Right ventricle myocardium inferior (tissue), 1 donor: ENCODE measurements around the gene MFAP4. TPM values are rescaled to one million over a fixed set of nuclear protein-coding genes. Genes with fewer than 3 reads are reported as not detected.
"Not testable (repeated sequence)": the region's sequence is repeated elsewhere in the genome, so short reads cannot be mapped to it uniquely, and the experiment has no call there.

Experiments
- ATAC-seq: fragments of 200-7000 bp; cut with Tn5 transposase; one replicate; pipeline ENCODE4 v1.9.1; 2020; ENCODE audit warnings: mild to moderate bottlenecking, moderate library complexity
- DNase-seq: peaks from one replicate; pipeline ENCODE4 v3.0.0; 2021; ENCODE audit errors: missing footprints
- intact Hi-C: fragments of 100-400 bp; cut with DNase I; formaldehyde crosslinking; loops from one replicate; pipeline ENCODE4 v1.11.0; 2022
- total RNA-seq: library from RNA; stranded (reverse); fragmentation: NEBNext Ultra II Directional; extraction: Animal tissue kit (Norgen Biotek cat#: 25700); gene quantifications from one replicate; pipeline ENCODE4 v1.2.1, GENCODE V29; 2021
- donor health status: DM: no; HTN: yes; CAD: no; lungs with severe emphysema.

The MFAP4 gene
- total RNA-seq, 1 donor from 2014 or later = 53.5 TPM

DNA sequence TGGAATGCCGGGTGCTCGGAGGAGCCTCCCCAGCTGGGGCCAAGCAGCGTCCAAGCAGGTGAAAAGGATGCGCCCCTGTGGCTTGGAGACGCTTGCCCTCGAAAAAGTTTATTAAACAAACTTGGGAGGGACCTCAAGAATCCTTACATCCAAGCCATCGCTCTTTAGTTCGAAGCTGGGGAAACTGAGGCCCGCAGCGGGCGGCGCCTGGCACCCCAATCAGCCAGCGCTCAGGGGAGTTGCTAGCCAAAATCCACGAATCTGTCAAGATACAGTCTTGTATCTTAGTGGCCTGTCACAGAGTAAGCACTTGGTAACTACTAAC lies 23.9 kb downstream of the MFAP4 start:
- no peak for DNase-seq

DNA sequence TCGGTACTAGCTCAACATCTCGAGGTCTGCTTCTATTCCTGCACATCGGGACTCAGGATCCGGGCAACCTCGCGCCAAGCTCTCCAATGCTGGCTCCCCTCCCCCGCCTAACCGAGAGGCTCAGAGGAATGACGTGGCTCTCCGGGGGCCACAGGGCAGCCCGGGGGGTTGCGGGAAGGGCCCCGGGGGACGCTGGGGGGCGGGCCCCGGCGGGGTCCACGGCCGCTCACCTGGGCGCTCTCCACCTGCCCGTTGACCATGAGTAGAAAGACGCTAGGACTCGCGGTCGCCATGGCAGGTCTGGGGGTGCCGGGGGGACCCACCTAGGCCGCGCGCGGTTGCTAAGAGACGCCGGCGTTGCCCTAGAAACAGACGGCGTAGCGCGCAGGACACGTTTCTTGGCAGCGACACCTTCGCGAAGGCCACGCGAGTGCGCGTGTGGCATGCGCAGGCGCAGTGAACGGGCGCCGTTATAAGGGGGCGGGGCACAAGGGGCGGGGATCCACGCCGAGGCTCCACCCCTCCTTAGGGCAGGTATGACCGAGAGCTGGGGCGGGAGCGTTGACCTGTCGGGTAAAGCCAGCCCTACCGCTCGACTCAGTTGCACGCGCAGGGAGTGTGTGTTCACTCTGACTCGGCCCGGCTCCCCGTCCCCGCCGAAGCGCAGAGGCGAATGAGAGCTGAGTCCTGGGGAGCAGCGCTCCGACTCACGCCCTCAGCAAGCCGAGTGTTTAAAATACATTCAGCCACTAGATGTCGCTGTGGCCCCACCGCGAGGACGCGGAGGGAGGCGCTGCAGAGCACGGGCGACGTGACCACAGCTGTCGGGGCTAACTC lies 24.5 kb downstream of the MFAP4 start, which contains the start of gene B9D1:
TSS of gene B9D1 (minus strand) at position 447 of the 837 bp plus-strand sequence. CDS start at position 293, 154 bp downstream.
- peak; percentile 95 for ATAC-seq

More for the DNA sequence above, 23.9 kb downstream of the MFAP4 start:
- ATAC-seq = no peak
- intact Hi-C loops = loop anchor here (5.0 kb wide), 1 partner anchor 404 kb away; no protein-coding TSS in a partner anchor

DNA sequence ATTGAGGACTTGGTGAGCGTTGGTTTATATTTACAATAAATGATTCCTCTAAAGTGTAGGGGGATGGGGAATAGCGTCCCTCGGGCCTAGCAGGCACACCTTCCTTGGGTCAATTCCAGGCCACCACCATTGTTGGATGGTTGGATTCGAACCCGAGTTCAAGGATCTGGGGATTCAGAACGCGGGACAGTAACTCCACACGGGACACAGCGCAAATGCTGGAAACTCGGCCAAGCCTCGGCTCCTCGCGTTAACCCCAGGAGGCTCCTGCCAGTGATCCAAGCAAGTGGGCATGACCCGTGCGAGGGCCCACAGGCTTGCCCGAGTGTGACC lies 25.1 kb downstream of the MFAP4 start:
- intact Hi-C loops = loop anchor here (1.0 to 5.0 kb wide), 2 partner anchors 86 to 405 kb away; no protein-coding TSS in a partner anchor
- no peak for DNase-seq

More for the DNA sequence above, 24.5 kb downstream of the MFAP4 start, which contains the start of gene B9D1:
- DNase-seq = peak; percentile 97
- intact Hi-C loops = loop anchor here (1.0 to 5.0 kb wide), 2 partner anchors 86 to 405 kb away; no protein-coding TSS in a partner anchor

DNA sequence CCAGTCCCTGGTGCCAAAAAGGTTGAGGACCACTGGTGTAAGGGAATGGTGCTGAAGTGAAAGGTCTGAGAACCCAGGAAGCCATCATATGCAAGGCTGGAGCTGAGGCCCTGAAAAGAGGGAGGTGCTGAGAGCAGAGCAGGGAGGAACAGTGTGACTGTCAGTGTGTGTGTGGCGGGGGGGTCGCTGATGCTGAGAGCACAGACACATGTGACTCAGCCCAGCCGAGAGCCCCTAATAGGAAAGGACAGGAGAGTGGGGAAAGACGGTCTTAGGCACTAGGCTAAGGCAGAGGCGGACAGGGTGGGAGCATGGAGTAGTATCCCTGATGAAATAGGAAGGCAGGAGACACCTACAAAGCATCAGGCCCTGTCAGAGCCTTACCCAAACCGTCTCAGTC lies 25.7 kb downstream of the MFAP4 start:
- DNase-seq = no peak
- intact Hi-C loops = loop anchor here (5.0 kb wide), 1 partner anchor 406 kb away; no protein-coding TSS in a partner anchor
- no peak for ATAC-seq

More for the DNA sequence above, 25.1 kb downstream of the MFAP4 start:
- no peak for ATAC-seq

DNA sequence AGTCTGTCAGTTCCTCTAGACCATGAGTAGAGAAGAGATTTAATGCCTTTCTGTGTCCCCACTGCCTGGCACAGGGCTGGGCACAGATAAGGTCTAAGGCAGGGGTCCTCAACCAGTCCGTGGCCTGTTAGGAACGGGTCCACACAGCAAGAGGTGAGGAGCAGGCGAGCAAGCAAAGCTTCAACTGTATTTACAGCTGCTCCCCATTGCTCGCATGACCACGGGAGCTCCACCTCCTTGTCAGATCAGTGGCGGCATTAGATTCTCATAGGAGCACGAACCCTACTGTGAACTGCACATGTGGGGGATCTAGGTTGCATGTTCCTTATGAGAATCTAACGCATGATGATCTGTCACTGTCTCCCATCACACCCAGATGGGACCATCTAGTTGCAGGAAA lies 26.2 kb downstream of the MFAP4 start:
- DNase-seq (no peak), ATAC-seq (no peak)
- intact Hi-C loops = loop anchor here (5.0 kb wide), 1 partner anchor 407 kb away; no protein-coding TSS in a partner anchor

DNA sequence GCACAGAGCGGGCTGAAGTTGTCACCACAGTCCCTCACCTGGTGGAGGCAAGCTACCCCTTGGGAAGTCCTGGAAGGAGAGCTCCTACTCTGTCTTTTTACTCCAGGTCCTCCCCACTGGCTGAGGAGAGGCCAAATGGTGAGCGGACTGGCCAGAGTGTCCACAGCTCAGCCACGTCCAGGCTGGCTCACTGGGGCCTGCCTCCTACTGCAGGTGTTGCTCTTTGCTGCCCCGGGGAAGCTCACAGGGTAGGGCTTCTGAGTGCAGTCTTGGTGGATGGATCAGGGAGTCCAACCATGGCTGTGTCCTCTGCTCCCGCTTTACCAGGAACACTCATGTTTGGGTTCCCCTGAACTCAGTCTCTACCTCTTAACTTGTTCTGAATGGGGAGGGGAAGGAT lies 27.1 kb downstream of the MFAP4 start:
- no peak for DNase-seq
- intact Hi-C loops = loop anchor here (5.0 kb wide), 1 partner anchor 407 kb away; no protein-coding TSS in a partner anchor
- no peak for ATAC-seq

DNA sequence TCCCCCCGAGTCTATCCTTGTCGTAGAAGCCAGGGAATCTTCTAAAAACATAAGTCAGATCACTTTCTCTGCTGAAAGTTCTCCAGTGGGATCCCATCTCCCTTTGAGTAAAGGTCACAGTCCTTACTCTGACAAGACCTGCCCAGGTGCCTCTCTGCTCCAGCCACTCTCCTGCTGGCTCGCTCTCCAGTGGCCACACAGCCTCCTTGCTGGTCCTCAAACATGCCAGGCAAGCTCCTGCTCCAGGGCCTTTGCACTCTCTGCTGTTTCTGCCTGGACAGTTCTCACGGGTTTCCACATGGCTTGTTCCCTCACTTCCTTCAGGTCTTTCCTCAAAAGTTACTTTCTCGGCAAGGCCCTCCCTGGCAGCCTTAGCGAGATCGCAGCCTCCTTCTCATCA lies 27.8 kb downstream of the MFAP4 start:
- intact Hi-C loops = no loop called here
- no peak for DNase-seq
- ATAC-seq = no peak

DNA sequence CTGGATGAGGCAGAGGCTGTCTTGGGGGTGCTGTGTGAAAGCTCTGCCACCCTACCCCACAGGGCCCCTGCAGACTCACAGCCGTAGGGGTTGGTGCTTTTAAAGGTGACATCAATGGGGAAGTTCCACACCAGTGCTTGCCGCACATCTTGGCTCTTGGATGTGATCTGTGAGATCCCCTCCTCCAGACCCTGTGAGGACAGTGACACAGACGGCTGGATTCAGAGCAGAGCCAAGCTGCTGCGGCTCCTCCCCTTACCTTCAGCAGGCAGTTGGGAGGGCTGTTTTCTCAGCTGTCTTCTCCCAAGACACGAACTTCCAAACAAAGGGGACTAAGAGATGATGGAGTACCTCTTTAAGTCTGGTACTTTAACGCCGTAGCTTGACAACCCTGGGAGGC lies 29.2 kb downstream of the MFAP4 start:
- DNase-seq (no peak), ATAC-seq (no peak)
- intact Hi-C loops = no loop called here

DNA sequence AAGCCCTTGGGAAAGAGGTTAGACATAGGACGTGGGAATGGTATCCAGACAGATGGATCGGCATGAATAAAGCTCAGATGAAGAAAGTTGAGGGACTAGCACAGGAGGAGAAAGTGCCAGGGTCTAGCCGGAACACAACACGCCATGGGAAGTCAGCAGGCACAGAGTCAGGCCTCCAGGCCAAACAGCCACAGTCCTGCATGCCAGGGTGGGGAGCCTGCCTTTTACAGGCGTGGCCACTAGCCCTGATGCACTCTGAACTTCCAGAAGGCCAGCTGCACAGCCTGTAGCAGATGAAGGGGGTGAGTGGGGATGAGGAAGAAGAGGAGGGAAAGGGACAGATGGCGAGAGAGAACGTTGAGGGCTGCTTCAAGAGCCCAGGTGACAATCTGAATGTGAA lies 29.6 kb downstream of the MFAP4 start:
- no peak for DNase-seq
- ATAC-seq = no peak
- intact Hi-C loops = no loop called here

DNA sequence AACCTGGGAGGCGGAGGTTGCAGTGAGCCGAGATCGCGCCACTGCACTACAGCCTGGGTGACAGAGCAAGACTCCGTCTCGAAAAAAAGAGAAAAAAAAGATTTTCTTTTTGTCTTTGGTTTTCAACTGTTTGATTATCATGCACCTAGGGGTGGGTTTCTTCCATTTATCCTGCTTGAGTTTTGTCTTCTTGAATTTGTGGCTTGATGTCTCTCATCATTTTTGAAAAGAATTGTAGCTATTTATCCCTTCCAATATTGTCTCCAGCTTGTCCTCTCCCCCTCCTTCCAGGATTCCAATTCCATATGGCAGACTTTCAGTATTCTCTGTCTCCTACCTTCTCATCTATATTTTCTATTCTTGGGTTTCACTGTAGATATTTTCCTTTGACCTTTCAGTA lies 32.2 kb downstream of the MFAP4 start:
- ATAC-seq (no peak), DNase-seq (no peak)
- intact Hi-C loops = no loop called here

DNA sequence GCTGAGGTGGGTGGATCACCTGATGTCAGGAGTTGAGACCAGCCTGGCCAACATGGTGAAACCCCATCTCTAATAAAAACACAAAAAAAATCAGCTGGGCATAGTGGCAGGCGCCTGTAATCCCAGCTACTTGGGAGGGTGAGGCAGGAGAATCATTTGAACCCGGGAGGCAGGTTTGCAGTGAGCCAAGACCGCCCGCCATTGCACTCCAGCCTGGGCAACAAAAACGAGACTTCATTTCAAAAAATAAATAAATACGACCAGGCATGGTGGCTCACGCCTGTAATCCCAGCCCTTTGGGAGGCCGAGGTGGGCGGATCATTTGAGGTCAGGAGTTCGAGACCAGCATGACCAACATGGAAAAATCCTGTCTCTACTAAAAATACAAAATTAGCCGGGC lies 33.6 kb downstream of the MFAP4 start:
- ATAC-seq, DNase-seq, intact Hi-C loops: not testable (repeated sequence)

DNA sequence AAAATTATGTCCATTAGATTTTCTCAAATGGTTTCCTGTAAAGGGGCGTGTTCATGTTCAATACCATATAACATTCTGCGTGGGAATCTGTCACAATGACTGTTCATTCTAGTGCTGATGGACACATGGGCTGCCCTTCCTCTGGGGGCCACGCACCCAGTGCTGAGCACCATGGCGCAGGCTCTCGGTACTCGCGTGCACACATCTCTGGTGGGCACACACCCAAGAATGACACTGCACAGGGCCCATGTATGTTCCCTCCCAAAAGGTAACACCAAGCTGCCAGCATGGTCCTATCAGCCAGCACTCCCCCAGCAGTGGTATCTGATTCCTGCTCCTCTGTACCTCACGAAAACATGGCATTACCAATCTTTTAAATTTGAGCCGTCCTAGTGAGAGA lies 38.2 kb downstream of the MFAP4 start:
- ATAC-seq (no peak), DNase-seq (no peak)
- intact Hi-C loops = no loop called here

DNA sequence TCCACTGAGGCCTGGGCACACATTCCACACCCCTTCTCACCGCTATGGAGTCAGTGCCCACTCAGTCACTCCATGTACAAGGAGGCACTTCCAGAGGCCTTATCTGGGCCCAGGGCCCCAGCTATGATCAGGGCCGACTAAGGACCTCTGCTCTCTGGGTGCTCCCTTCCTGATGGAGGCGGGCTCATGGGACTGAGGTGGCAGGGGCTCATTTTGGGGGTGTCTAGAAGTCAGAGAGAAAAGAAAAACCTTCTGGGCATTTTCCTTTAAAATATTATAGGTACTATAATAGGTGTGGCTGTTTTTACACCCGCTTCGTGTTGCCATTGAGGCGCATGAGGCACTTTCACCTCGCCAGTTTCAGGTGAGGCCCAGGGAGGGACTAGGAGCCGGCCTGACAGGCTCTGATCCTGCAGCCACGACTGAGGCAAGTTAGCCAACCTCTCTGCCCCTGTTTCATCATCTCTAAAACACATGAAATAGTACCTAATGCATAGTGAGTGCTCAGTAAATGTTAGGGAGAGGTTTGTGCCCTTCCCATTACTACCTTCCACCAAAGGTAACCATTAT lies 38.8 kb downstream of the MFAP4 start:
- intact Hi-C loops = no loop called here
- no peak for ATAC-seq

DNA sequence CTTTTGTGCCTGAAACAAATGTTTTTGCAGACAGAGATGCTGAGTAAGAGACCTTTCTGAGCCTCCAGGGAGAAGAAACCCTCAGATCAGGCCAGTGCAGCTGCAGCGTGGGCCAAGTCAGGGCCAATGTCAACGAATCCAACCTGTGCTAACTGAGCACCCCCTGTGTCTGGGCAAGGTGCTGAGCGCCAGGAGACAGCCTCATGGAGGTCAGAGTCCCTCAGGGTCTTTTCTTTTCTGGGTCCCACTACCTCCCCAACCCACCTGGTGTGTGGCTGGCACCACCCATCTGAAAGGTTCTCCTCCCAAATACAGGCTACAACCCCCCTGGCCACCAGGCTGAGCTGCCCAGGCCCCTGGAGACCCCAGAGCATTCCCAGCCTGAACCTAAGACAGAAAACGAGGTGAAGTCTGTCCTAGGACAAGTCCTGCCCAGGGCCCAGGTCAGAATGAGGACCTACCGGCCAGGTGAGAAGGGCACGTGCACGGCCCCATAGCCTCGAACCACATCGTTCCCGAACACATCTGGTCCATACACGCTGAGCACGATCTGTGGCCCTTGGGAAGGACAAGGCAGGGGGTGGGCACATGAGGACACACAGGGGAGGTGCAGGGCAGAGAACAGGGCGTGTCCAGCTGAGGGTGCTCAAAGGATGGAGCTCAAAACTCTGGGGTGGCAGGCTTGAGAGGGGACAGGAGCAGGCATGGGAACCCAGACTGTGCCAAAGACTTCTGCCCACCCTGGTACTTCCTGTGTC lies 39.5 kb downstream of the MFAP4 start:
- intact Hi-C loops = no loop called here
- ATAC-seq = no peak
- no peak for DNase-seq

More for the DNA sequence above, 38.8 kb downstream of the MFAP4 start:
- no peak for DNase-seq

DNA sequence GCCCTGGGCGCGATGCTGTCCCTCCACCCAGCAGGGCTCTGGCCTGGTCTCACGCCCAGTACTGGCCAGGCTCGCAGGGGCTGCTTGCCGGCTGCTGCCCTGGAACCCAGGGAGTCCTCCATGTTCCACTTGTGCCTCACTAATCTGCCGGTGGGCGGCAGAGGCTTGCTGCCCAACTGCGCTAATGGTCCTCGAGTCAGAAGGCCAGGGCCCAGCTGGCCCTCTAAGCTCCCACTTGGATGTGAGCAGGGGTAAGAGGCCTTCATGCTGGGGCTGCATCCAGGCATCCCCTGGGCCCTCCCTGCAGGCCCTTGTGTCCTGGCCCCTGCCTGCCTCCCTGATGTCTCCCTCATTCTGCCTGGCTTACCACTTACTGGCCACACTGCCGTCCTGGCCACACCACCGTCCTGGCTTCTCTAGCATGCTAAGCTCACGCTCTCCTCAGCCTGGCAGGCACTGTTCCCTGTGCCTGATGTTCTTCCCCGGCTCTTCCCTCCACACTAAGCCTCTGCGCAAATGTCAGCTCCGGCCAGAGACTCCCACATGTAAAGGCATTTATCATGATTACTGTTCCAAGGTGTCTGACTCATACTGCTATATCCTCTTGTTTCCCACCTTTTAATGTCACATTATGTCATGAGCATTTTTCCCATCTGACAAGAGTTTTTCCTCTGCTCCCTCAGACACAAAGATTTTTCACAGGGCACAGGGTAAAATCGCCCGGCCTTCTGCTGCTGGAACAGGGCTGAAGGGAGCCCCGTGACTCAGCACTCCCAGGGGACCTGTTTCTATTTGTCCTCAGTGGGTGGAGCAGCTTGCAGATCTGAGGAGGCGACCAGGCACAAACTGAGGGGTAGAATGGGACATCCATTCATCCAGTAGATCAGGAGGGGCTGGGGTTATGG lies 40.4 kb downstream of the MFAP4 start:
- intact Hi-C loops = no loop called here
- DNase-seq (no peak), ATAC-seq (peak; percentile 67)

DNA sequence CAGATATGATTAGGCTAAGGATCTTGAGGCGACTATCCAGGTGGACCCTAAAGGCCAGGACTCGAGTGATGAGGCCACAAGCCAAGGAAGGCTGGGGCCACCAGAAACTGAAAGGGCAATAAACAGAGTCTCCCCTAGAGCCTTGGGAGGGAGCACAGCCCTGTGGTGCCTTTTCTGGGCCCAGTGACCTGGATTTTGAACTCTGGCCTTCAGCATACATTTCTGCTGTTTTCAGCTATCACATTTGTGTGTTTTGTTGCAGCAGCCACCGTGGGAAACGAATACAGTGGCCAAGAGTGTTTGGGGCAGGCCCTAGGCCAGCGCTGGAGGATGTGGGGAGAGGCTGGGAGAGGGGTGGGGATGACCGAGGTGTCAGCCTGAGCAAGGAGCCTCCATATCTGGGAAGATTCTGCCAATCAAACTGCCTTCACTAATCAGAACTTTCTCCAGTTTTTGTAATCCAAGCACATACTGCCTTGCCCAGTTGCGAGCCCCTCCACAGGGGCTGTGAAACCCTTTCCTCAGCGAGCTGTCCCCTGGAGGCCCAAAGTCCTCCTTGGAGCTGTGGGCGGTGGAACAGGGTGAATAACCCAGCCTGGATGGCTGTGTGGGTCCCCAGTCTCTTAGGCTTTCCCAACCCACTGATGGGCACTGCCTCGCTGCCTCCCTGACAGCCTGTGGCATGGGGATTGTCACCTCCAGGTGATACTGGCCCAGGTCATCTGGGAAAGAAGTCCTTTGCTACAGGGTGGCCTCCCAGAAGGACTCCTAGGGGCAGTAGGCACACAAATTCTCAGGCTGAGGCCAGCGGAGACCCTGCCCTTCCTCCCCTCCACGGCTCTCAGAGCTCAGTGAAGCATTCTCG lies 41.3 kb downstream of the MFAP4 start:
- intact Hi-C loops = no loop called here
- DNase-seq = no peak
- no peak for ATAC-seq

DNA sequence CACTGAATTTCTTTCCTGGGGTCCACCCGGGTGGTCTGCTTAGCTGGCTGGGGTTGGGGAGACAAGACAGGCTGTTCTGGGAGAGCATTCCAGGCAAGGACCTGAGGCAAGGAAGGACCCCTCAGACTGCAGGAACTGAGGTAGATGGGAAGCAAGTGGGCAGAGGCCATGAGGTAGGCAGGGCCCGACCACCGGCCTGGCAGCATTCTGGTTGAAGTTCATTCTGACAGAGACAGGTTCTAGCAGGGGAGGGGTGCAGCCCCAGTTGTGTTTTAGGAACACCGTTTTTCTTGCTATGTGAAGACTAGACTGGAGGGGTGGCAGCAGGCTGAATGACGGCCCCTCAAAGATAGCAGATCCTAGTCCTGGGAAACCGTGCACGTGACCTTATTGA lies 41.9 kb downstream of the MFAP4 start:
- intact Hi-C loops = no loop called here
- no peak for DNase-seq

More for the DNA sequence above, 41.9 kb downstream of the MFAP4 start:
- no peak for ATAC-seq
